Endodermal cell (in vitro differentiated cells): ENCODE measurements around the gene TMEM245. TPM values are rescaled to one million over a fixed set of nuclear protein-coding genes. Genes with fewer than 3 reads are reported as not detected.

ENCODE experiments used
- DNase-seq: peaks from one replicate; pipeline ENCODE4 v3.0.0-alpha.2; 2017
- H3K27ac ChIP-seq: 2 replicates; pipeline ENCODE4 v1.5.1; 2013; ENCODE audit warnings: mild to moderate bottlenecking, low read depth, low read length, moderate library complexity
- H3K27me3 ChIP-seq: 2 replicates; pipeline ENCODE4 v1.6.1; 2013; ENCODE audit warnings: mild to moderate bottlenecking, low read length, moderate library complexity; ENCODE audit not compliant: insufficient read depth, control insufficient read depth, poor library complexity, severe bottlenecking
- H3K36me3 ChIP-seq: 2 replicates; pipeline ENCODE4 v1.7.0; 2013; ENCODE audit warnings: mild to moderate bottlenecking, low read length, moderate library complexity; ENCODE audit not compliant: control insufficient read depth, insufficient read depth
- H3K4me1 ChIP-seq: one replicate; pipeline ENCODE4 v1.7.0; 2013; ENCODE audit warnings: low read length; ENCODE audit not compliant: control insufficient read depth, insufficient read depth
- H3K4me3 ChIP-seq: 2 replicates; pipeline ENCODE4 v1.5.1; 2013; ENCODE audit warnings: mild to moderate bottlenecking, low read length, moderate library complexity
- H3K9ac ChIP-seq: 2 replicates; pipeline ENCODE4 v1.6.1; 2013; ENCODE audit warnings: mild to moderate bottlenecking, low read length, moderate library complexity; ENCODE audit not compliant: poor library complexity, severe bottlenecking; ENCODE audit errors: extremely low read depth
- H3K9me3 ChIP-seq: 2 replicates; pipeline ENCODE4 v1.6.1; 2013; ENCODE audit warnings: mild to moderate bottlenecking, low read length, moderate library complexity; ENCODE audit not compliant: control insufficient read depth
- H3K27ac Mint-ChIP-seq: 2 replicates; pipeline ENCODE4 v1.8.0; 2020; ENCODE audit warnings: mixed read lengths
- H3K27me3 Mint-ChIP-seq: 2 replicates; pipeline ENCODE4 v1.8.0; 2021; ENCODE audit warnings: mild to moderate bottlenecking, mixed read lengths; ENCODE audit not compliant: insufficient read depth
- H3K36me3 Mint-ChIP-seq: 2 replicates; pipeline ENCODE4 v1.8.0; 2020; ENCODE audit warnings: low read depth, mixed read lengths
- H3K4me1 Mint-ChIP-seq: 2 replicates; pipeline ENCODE4 v1.8.0; 2020; ENCODE audit warnings: mixed read lengths
- H3K4me3 Mint-ChIP-seq: 2 replicates; pipeline ENCODE4 v1.8.0; 2020; ENCODE audit warnings: mild to moderate bottlenecking, moderate library complexity, mixed read lengths
- H3K9me3 Mint-ChIP-seq: 2 replicates; pipeline ENCODE4 v1.8.0; 2020; ENCODE audit warnings: mild to moderate bottlenecking, mixed read lengths
- WGBS, 2 experiments: methylation state at CpG; one replicate each; pipeline versions ENCODE4 v1.1.5 to v1.1.7; 2013; ENCODE audit warnings: missing lambda C conversion rate in 2 of 2, mixed read lengths in 1 of 2; ENCODE audit not compliant: insufficient coverage in 1 of 2, insufficient read length in 1 of 2; 5-methylcytosine and 5-hydroxymethylcytosine counted together
- long read RNA-seq, 4 experiments: library from polyadenylated mRNA in 2 of 4; library from RNA in 1 of 4; library from capped mRNA in 1 of 4; stranded (forward) in 3 of 4; unstranded in 1 of 4; transcript quantifications; one replicate each; pipeline ENCODE4 v2.0.0, GENCODE V29; 2020 to 2021; ENCODE audit warnings: inconsistent platforms in 1 of 4
- polyA plus RNA-seq, 2 experiments: library from polyadenylated mRNA; stranded (reverse); fragments of 50-300 nt; gene quantifications; one replicate each; pipeline ENCODE4 v1.2.3, GENCODE V29; 2013
- total RNA-seq, 2 donors: library from RNA; stranded (reverse); fragmentation: NEBNext Ultra II Directional in 1 of 2; extraction: Animal tissue kit (Norgen Biotek cat#: 25700) in 1 of 2; gene quantifications; 2 replicates in 1 of 2; 3 replicates in 1 of 2; pipeline ENCODE4 v1.2.1, GENCODE V29; 2021
- TF ChIP-seq, protein P1 (sequence below): fragments of 200-600 bp; sonication (generic); conservative IDR thresholded peaks from 2 replicates; pipeline ENCODE4 v1.5.0; 2021; ENCODE audit warnings: antibody characterized with exemption, mild to moderate bottlenecking

TMEM245 gene
- total RNA-seq = 10 to 100 TPM; 42.8 to 55.0 TPM
- 45.8 TPM for polyA plus RNA-seq (2013, experiment 1 of 2)
- polyA plus RNA-seq (2013, experiment 2 of 2) = 43.2 TPM
- long read RNA-seq, experiment 1, partial matches to known transcripts = 6 of 31 reads
- long read RNA-seq, experiment 1, other reads (novel, unspliced or antisense) = 25 of 31 reads
- long read RNA-seq, experiment 2, partial matches to known transcripts = 9 of 45 reads
- long read RNA-seq, experiment 2, other reads (novel, unspliced or antisense) = 35 of 45 reads
- long read RNA-seq, experiment 3, partial matches to known transcripts = 7 of 24 reads
- long read RNA-seq, experiment 3, other reads (novel, unspliced or antisense) = 15 of 24 reads
- long read RNA-seq, experiment 4, partial matches to known transcripts = 3 of 11 reads
- long read RNA-seq, experiment 4, other reads (novel, unspliced or antisense) = 8 of 11 reads

DNA sequence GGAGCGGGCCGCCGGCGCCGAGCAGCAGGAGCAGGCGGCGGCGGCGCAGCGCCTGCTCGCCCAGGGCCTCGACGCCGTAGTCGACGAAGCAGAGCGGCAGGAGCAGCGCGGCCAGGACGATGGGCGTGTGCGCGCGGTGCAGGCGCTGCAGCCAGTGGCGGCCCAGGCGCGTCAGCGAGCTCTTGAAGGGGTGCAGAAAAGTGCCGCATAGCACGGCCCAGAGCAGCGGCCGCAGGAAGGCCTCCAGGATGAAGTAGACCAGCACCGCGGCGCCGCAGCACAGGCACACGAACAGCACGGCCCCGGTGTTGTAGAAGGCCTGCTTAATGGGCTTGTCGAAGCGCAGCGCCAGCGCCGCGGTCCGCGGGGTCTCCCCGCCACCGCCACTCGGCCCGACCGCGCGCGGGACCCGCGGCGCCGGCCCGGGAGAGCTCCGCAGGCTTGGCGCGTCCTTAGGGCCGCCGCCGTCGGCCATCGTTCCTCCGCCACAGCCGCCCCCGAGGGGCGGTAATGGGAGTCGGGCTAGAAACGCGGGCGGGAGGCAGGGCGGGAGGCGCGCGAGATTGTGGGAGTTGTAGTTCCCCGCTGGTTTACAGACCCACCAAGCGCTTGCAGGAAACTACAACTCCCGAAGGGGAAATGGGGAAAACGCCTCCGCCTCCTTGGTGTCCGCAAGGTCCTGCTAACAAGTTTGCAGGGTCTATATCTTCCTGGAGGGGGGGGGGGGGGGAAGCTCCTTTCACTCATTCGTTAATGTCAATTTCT lies at the start of gene TMEM245:
TMEM245 (minus strand) TSS at position 509 of the 765 bp plus-strand sequence; CDS start at position 475, 34 bp downstream.
- H3K27ac Mint-ChIP-seq = peak within 1 kb of the TSS; percentile 95
- TF ChIP-seq, protein P1, sequence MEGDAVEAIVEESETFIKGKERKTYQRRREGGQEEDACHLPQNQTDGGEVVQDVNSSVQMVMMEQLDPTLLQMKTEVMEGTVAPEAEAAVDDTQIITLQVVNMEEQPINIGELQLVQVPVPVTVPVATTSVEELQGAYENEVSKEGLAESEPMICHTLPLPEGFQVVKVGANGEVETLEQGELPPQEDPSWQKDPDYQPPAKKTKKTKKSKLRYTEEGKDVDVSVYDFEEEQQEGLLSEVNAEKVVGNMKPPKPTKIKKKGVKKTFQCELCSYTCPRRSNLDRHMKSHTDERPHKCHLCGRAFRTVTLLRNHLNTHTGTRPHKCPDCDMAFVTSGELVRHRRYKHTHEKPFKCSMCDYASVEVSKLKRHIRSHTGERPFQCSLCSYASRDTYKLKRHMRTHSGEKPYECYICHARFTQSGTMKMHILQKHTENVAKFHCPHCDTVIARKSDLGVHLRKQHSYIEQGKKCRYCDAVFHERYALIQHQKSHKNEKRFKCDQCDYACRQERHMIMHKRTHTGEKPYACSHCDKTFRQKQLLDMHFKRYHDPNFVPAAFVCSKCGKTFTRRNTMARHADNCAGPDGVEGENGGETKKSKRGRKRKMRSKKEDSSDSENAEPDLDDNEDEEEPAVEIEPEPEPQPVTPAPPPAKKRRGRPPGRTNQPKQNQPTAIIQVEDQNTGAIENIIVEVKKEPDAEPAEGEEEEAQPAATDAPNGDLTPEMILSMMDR = peak; percentile 23
- peak within 1 kb of the TSS; percentile 91 for H3K4me3 Mint-ChIP-seq
- peaks cover 9% of the 10 kb centered on the region for H3K36me3 Mint-ChIP-seq
- peak; percentile 98 for DNase-seq
- H3K4me1 ChIP-seq = peaks cover 13% of the 10 kb centered on the region
- 0 to 2% methylated on average over 19 to 88 of the region's 88 CpGs for WGBS, 2 experiments
- H3K36me3 ChIP-seq = no peaks in the 10 kb centered on the region
- peaks cover 39% of the 10 kb centered on the region for H3K4me1 Mint-ChIP-seq
- H3K27me3 Mint-ChIP-seq = peaks cover 5% of the 10 kb centered on the region
- peak within 1 kb of the TSS; percentile 66 for H3K9ac ChIP-seq
- H3K9me3 ChIP-seq = no peaks in the 10 kb centered on the region
- H3K27ac ChIP-seq = peak within 1 kb of the TSS; percentile 93
- H3K9me3 Mint-ChIP-seq = no peaks in the 10 kb centered on the region
- no peaks in the 10 kb centered on the region for H3K27me3 ChIP-seq
- peak within 1 kb of the TSS; percentile 95 for H3K4me3 ChIP-seq

DNA sequence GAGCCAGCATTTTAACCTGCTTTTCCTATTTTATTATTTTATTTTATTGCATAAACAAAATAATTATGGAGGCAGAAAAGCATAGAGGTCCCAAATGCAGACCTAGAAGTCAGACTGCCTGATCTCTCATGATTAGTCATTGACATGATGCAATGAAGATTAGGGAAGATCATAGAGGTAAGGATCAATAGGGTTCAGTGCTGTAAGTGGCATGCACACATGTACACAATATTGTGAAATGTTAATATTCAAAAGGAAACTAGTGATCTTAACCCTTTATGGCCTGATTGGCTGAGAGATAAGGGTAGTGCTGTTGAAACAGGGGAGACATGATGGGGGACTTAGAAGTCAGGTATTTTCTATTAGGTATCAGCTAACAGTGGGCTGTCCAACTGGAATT lies 48.4 kb upstream of the TMEM245 start:
- H3K27me3 ChIP-seq = peaks cover 48% of the 10 kb centered on the region

DNA sequence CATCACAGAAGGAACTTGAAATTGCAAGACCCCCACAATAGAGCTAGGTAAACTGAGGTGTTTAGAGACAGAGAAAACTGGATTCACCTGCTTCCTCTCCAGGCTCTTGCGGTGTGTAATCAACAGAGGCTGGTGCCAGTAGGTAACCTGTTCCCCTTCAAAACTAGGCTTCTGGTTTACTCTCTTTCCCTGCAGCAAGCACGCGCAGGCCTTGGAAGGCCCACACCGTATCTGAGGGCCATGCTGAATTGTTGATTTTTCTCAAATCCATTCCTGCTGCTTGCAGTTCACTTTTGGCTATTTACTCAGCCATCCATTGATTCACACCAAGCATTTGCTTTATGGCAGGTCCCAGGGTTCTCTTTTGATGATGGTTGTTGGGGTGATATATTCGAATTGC lies 48.0 kb upstream of the TMEM245 start:
- WGBS, 2 experiments = 85 to 100% methylated on average over 4 of the region's 5 CpGs
- TF ChIP-seq, protein P1 = no peak
- Histone ChIP-seq H3K27me3 (peaks cover 53% of the 10 kb centered on the region), H3K4me3 (no peak overlapping the region), H3K36me3 (no peaks in the 10 kb centered on the region), H3K9me3 (no peaks in the 10 kb centered on the region), H3K4me1 (no peaks in the 10 kb centered on the region), H3K9ac (no peak overlapping the region), H3K27ac (no peak overlapping the region)
- H3K36me3 Mint-ChIP-seq = no peaks in the 10 kb centered on the region
- H3K9me3 Mint-ChIP-seq = no peaks in the 10 kb centered on the region
- H3K27me3 Mint-ChIP-seq = peaks cover 57% of the 10 kb centered on the region
- H3K4me3 Mint-ChIP-seq = peak overlapping the region; percentile 59
- no peak overlapping the region for H3K27ac Mint-ChIP-seq
- H3K4me1 Mint-ChIP-seq = peaks cover 3% of the 10 kb centered on the region
- DNase-seq = no peak

More for the DNA sequence above, 48.4 kb upstream of the TMEM245 start:
- Histone ChIP-seq H3K4me3 (no peak overlapping the region), H3K4me1 (no peaks in the 10 kb centered on the region), H3K36me3 (no peaks in the 10 kb centered on the region), H3K9me3 (no peaks in the 10 kb centered on the region), H3K27ac (no peak overlapping the region), H3K9ac (no peak overlapping the region)
- Mint-ChIP-seq H3K4me1 (peaks cover 3% of the 10 kb centered on the region), H3K27me3 (peaks cover 57% of the 10 kb centered on the region), H3K36me3 (no peaks in the 10 kb centered on the region), H3K27ac (no peak overlapping the region), H3K4me3 (peak overlapping the region; percentile 59), H3K9me3 (no peaks in the 10 kb centered on the region)
- TF ChIP-seq, protein P1 = no peak
- no peak for DNase-seq
